GM18909 (cell line): ENCODE results near the gene GPR161.
"Not testable (repeated sequence)": the region's sequence is repeated elsewhere in the genome, so short reads cannot be mapped to it uniquely, and the experiment has no call there.

Source experiments
- ATAC-seq: cut with Tn5 transposase; IDR thresholded peaks from one replicate; pipeline ENCODE4 v1.9.1; 2021; ENCODE audit warnings: mild to moderate bottlenecking; ENCODE audit not compliant: unreplicated experiment, poor library complexity

GPR161 gene

GRCh38 chr1:168089979-168090337 lies 46.8 kb downstream of the GPR161 start:
- no peak for ATAC-seq

DNA sequence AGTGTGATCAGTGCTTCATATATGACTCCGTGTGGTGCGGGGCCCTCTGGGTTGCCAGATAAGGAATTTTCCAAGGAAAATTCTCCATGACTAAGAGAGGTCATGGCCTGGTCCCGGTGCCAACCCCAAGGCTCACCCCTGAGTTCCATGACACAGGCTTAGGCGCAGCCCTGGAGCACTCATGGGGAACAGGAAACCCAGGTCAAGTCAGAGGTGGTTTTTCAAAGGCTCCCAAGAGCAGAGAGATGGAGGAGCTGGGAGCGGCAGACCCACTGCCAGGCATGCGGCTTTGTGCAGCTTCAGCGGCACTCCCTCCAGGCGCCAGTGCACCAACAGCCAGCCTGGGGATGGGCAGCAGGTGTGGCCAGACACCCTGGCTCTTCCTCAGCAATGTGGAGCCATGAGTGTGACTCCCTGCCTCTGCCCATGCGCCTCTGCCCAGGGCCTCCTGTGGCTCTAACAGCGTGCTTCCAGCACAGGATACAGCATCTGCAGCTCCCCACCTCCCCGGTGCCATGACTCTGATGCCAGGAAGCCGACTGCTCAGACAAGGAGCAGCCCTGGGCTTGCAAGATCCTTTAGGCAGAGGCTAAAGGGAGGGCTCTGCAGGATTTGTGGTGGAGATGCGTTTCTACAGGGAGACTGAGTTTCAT lies 47.3 kb downstream of the GPR161 start:
- no peak for ATAC-seq

- ATAC-seq = no peak
These were observed 48.0 kb downstream of the GPR161 start for GRCh38 chr1:168088511-168089325.

DNA sequence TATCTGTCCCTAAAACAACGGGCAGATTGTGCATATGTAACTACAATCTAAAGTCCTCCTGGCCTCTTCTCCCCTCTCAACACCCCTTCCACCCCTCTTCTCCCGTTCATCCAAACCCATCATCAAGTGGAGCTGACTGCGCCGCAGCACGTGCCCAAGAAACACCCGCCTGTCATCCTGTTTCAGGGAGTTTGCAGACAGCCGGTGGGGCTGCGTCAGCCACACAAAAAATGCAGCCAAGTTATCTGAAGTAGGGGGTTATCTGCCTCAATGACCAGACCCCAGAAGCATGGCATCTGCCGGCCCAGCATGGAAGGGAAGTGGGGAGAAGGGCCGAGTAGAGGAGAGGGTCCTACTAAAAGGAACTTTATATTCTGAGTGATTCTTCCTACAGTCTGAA lies 49.0 kb downstream of the GPR161 start:
- no peak for ATAC-seq

- ATAC-seq = no peak
These were observed 50.3 kb downstream of the GPR161 start for GRCh38 chr1:168086438-168086837.

GRCh38 chr1:168085401-168085872 lies 51.3 kb downstream of the GPR161 start:
- no peak for ATAC-seq

DNA sequence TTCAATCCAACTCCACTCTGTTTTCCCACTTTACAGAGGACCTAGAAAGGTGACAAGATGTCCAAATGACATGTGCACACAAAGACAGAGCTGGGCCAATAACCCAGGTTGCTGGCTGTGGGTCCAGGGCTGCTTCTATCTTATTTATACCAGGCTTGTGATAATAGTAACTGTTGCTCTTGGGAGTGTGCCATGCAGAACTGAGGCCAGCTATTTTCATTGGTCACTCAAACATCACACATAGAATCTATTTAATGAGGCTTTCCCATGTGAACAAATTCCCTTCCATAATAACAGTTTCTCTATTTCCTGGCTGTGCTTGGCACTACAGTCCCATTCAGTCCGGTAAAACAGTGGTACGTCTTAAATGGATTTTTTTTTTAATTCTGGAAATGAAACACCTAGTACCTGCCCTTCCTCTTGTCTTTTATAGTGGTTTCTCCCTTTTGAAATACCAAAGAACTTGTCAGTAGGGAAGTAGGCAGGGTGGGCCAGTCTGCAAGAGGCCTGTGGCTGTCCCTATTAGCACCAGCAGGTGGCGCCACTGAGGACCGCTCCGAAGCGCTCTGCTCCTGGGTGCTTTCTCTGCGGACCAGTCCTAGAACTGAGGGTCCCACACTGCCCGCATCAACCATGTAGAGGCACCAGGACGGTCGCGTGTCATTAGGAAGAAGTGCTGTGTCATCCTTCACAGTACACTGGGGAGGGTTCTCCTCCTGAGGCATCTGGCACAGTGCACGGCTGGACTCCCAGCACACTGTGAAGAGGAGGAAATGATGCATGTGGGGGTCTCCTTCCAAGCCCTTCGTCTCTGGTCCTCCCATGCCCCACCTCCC lies 52.1 kb downstream of the GPR161 start:
- peak; percentile 51 for ATAC-seq

DNA sequence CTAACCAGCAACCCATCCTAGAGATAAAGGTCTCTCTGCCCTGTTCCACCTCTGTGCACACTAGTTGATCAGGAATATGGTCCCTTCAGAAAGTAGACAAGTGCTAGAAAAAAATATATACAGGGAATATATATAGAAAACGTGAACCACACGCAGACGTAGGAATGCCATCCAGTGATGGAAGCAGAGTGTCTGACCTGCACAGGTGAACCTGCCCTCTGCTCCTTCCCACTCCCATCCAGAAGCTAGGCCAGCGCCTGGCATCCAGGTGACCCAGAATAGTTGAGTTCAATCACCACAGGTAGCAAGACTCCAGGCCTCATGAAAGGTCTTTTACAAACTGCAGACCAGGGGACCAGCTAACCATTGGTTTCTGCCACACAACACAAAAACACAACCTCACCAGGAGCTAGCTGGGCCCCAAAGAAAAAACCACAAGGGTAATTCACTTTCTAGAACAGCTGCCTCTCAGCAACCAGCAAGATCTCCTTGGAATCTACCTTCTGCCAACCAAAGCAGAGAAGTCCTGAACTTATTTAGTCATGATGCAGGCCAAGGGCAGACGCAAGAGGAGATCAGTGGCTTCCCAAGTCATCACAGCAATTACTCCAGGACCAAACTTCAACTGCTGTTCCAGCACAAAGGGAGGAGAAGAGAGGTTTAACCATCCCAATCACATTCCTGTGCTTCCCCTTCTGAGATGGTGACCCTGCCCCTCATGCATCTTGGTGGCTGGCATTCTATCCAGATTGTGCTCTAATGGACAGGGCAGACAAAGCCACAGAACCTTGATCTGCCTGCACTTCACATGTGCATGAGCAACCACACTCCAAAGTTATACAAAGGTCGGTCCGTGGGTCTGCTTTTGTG lies 53.0 kb downstream of the GPR161 start:
- ATAC-seq = no peak

GRCh38 chr1:168082008-168082876 lies 54.5 kb downstream of the GPR161 start:
- ATAC-seq = peak; percentile 90

DNA sequence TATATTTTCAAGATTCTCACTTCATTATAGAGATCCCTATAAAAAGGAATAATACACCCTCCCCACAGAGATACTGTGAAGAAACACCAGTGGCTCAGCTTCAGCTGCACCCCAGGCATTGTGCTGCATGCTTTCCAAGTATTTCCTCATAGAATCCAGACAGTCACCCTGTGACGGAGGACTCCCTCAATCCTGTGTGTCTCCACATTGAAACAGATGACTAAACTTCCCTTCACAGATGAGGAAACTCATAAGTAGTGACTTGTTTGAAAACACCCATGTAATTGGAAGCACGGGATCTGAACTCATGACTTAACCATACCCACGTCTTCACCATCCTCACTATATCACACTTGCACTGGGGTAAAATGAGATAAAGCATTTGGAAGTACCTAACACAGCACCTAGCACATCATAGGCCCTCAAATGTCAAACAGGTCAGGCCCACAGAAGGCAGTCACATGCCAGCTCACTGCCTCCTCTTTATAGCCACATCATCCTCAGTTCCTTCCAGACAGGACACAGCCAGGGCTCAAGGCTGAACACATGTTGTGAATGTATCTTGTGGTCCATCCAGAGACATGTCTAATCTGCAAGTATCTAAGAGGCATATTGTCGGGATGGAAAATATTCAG lies 55.2 kb downstream of the GPR161 start:
- no peak for ATAC-seq

DNA sequence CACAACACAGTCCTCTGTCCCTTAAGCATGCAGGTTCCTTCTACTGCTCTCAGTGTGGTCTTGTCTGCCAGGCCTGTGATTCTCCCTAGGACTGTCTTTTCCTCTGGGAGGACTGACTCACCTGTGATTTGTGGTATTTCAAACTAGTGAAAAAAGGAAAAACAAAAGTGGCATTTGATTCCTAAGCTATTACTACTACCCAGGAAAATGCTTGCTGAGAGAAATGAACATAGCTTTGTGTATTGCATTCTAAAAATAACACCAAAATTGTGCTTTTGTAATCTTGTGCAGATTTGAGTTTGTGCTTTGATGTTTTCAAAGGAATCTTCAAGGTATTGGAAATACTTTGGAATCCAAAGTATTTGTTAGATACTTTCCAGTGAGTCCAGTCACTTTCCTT lies 57.0 kb downstream of the GPR161 start:
- ATAC-seq = no peak

GRCh38 chr1:168069384-168069783 lies 67.3 kb downstream of the GPR161 start:
- no peak for ATAC-seq

- no peak for ATAC-seq
These were observed 71.2 kb downstream of the GPR161 start for GRCh38 chr1:168065506-168065905.

GRCh38 chr1:168064216-168064615 lies 72.5 kb downstream of the GPR161 start:
- ATAC-seq = no peak

DNA sequence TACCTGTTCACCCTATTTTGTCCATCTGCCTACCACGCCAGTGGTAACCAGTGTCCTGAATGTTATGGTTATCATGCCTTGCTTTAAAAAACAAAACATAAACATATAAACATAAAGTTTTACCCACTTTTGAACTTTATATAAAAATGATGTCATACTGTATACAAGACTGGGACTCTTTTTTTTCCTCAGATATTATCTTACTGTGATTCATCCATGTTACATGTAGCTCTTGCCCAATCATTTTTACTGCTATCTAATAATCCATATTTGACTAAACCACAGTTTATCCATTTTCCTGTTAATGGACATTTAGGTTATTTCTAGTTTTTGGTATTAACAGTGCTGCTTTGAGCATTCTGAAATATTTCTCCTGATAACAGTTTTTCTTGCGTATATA lies 78.8 kb downstream of the GPR161 start:
- ATAC-seq = no peak

DNA sequence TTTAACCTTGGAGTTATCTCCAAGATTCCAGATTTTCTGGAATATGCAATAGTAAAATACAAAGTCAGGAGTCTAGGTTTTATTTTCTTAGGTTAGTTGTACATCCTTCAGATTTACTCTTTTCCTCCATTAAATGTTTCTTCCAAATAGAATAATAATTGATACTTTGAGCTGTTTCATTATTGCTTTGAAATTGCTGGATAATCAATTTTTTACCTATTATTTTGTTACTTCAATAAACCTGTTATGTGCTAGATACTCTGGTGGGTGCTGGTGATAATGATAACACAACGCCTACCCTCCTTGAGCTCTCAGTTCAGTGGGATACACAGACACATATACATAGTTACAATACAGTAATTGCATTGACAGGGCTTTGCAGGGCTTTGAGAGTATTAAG lies 79.4 kb downstream of the GPR161 start:
- no peak for ATAC-seq

DNA sequence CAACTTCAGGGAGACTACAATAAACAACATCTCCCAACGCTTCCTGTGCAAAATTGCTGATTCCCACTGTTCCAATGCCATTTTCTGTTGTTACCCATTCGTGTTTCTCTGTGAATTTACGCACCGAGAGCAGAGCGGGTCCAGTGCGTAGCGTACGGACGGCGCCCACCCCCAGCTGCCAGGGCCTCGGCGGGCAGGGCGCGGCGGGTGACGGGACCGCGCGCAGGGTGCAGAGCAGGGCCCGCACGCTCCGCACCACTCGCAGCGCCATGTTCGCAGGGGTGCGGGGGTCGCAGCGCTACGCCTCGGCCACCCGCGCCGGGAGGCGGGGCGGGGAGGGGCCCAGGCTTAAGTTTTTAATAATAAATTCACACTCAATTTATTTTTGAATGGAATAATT lies 80.6 kb downstream of the GPR161 start:
- not testable (repeated sequence) for ATAC-seq

DNA sequence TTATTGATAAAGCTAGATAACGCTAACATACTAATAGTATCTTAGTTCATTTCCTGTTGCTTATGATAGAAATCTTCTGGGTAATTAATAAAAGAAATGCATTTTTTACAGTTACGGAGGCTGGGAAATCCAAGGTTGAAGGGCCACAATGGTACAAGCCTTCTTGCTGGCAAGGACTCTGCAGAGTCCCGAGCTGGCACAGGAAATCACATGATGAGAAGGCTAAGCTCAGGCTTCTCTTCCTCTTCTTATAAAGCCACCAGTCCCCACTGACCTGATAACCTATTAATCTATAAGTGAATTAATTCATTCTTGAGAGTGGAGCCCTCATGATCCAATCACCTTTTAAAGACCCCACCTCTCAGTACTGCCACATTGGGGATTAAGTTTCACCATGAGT lies 82.6 kb downstream of the GPR161 start:
- no peak for ATAC-seq

DNA sequence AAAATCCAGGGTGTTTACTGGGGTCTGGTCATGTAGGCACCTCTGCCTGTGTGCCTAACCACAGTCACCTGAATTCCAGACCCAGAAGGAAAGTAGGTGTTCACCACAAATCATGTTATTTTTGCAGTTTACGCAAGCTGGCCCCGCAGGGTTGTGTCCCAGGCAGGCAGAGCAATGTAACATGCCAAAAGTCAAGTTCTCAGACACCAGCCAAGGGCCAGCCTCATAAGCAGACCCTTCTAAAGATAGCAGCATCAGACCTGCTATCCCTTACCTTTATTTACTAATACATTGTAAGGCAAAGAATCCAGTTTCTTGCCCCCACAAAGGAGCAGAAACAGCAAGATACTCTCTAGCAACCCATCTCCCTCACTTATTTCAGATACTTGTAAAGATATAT lies 83.0 kb downstream of the GPR161 start:
- no peak for ATAC-seq
